Measurements from ENCODE around the gene RAB3GAP1.
A peak's percentile ranks its signal among the peaks of the same experiment; 100 is the strongest.

The RAB3GAP1 gene

GRCh38 chr2:135159191-135159590, 107.1 kb downstream of the RAB3GAP1 start:
- peaks cover 30% of the 10 kb centered on the region for H3F3A ChIP-seq (ENCODE audit: insufficient read depth, low read length)
- no peak for DNase-seq
- H3K79me2 ChIP-seq (ENCODE audit: low read length) = no peaks in the 10 kb centered on the region
- H3K4me3 ChIP-seq (ENCODE audit: low read length) = no peak overlapping the region
- no peaks in the 10 kb centered on the region for H3K27me3 ChIP-seq (replicated peaks; ENCODE audit: insufficient read depth, low read length)
- H3K4me1 ChIP-seq (ENCODE audit: low read length) = peaks cover 31% of the 10 kb centered on the region
- no peak overlapping the region for H2AFZ ChIP-seq (ENCODE audit: low read length)
- no peak overlapping the region for H3K27ac ChIP-seq (ENCODE audit: low read length)
- H3K9me2 ChIP-seq (replicated peaks; ENCODE audit: insufficient read depth, low read length) = no peaks in the 10 kb centered on the region
- H3K36me3 ChIP-seq (replicated peaks; ENCODE audit: insufficient read depth, low read length) = peaks cover 3% of the 10 kb centered on the region; the same call in 1 of the 2 replicates
- no peaks in the 10 kb centered on the region for H4K20me1 ChIP-seq (ENCODE audit: insufficient read depth, low read length)
- no peaks in the 10 kb centered on the region for H3K9me3 ChIP-seq (replicated peaks; ENCODE audit: insufficient read depth, low read length)
- H3K9ac ChIP-seq (ENCODE audit: low read length) = no peak overlapping the region
- H3K4me2 ChIP-seq (ENCODE audit: low read depth, low read length) = no peak overlapping the region
- TF ChIP-seq EZH2phosphoT487 (IDR thresholded peaks at IDR 0.05; ENCODE audit: low read length) = no peak
- TF ChIP-seq EZH2 (optimal IDR thresholded peaks at IDR 0.05; ENCODE audit: low read depth, low read length) = no peak
- TF ChIP-seq CTCF (IDR thresholded peaks at IDR 0.05; ENCODE audit: low read length) = no peak

GRCh38 chr2:135162377-135162776, 110.3 kb downstream of the RAB3GAP1 start:
- Histone ChIP-seq H3K4me3 (ENCODE audit: low read length) (peak overlapping the region; percentile 66), H3K27ac (ENCODE audit: low read length) (peak overlapping the region; percentile 96), H3K9ac (ENCODE audit: low read length) (peak overlapping the region; percentile 72), H3K4me2 (ENCODE audit: low read depth, low read length) (peak overlapping the region; percentile 96), H3K4me1 (ENCODE audit: low read length) (peaks cover 31% of the 10 kb centered on the region), H4K20me1 (ENCODE audit: insufficient read depth, low read length) (no peaks in the 10 kb centered on the region), H2AFZ (ENCODE audit: low read length) (no peak overlapping the region), H3K79me2 (ENCODE audit: low read length) (0 out of 2 replicates have a peak, but pooled peaks cover 6% of the 10 kb centered on the region), H3K27me3 (replicated peaks; ENCODE audit: insufficient read depth, low read length) (no peaks in the 10 kb centered on the region), H3K9me3 (replicated peaks; ENCODE audit: insufficient read depth, low read length) (no peaks in the 10 kb centered on the region), H3K36me3 (replicated peaks; ENCODE audit: insufficient read depth, low read length) (peaks cover 12% of the 10 kb centered on the region; the same call in 1 of the 2 replicates), H3K9me2 (replicated peaks; ENCODE audit: insufficient read depth, low read length) (no peaks in the 10 kb centered on the region), H3F3A (ENCODE audit: insufficient read depth, low read length) (peaks cover 37% of the 10 kb centered on the region)
- TF ChIP-seq EZH2 (optimal IDR thresholded peaks at IDR 0.05; ENCODE audit: low read depth, low read length) = no peak
- TF ChIP-seq CTCF (IDR thresholded peaks at IDR 0.05; ENCODE audit: low read length) = peak; percentile 13
- no peak for TF ChIP-seq EZH2phosphoT487 (IDR thresholded peaks at IDR 0.05; ENCODE audit: low read length)
- peak; percentile 93 for DNase-seq

- peak overlapping the region; percentile 66 for H3K4me3 ChIP-seq (ENCODE audit: low read length)
- peak; percentile 43 for DNase-seq
- no peaks in the 10 kb centered on the region for H4K20me1 ChIP-seq (ENCODE audit: insufficient read depth, low read length)
- TF ChIP-seq EZH2 (optimal IDR thresholded peaks at IDR 0.05; ENCODE audit: low read depth, low read length) (no peak), CTCF (IDR thresholded peaks at IDR 0.05; ENCODE audit: low read length) (peak; percentile 2; the same call in 1 of the 2 replicates)
- peaks cover 37% of the 10 kb centered on the region for H3F3A ChIP-seq (ENCODE audit: insufficient read depth, low read length)
- H3K9me3 ChIP-seq (replicated peaks; ENCODE audit: insufficient read depth, low read length) = no peaks in the 10 kb centered on the region
- 0 out of 2 replicates have a peak, but pooled peaks cover 6% of the 10 kb centered on the region for H3K79me2 ChIP-seq (ENCODE audit: low read length)
- H3K27me3 ChIP-seq (replicated peaks; ENCODE audit: insufficient read depth, low read length) = no peaks in the 10 kb centered on the region
- H3K4me2 ChIP-seq (ENCODE audit: low read depth, low read length) = peak overlapping the region; percentile 96
- H3K27ac ChIP-seq (ENCODE audit: low read length) = peak overlapping the region; percentile 96
- peaks cover 31% of the 10 kb centered on the region for H3K4me1 ChIP-seq (ENCODE audit: low read length)
- H3K9ac ChIP-seq (ENCODE audit: low read length) = peak overlapping the region; percentile 72
- H3K36me3 ChIP-seq (replicated peaks; ENCODE audit: insufficient read depth, low read length) = peaks cover 12% of the 10 kb centered on the region; the same call in 1 of the 2 replicates
- H3K9me2 ChIP-seq (replicated peaks; ENCODE audit: insufficient read depth, low read length) = no peaks in the 10 kb centered on the region
- H2AFZ ChIP-seq (ENCODE audit: low read length) = no peak overlapping the region
Measured at GRCh38 chr2:135162786-135163185, 110.7 kb downstream of the RAB3GAP1 start.
